SU-DHL-6 (cell line): Measurements from ENCODE around the gene CDH23.

Experiments
- H2AFZ ChIP-seq: fragments of 200-600 bp; sonication (generic); 2 replicates; pipeline ENCODE4 v1.6.1; 2014; ENCODE audit warnings: low read depth, mild to moderate bottlenecking, moderate library complexity, mixed read lengths, antibody characterized with exemption, low read length; ENCODE audit not compliant: severe bottlenecking
- H3F3A ChIP-seq: fragments of 200-600 bp; shearing (Covaris generic); 2 replicates; pipeline ENCODE4 v1.6.0; 2016; ENCODE audit warnings: antibody characterized with exemption, mild to moderate bottlenecking; ENCODE audit not compliant: insufficient read depth
- H3K27ac ChIP-seq: fragments of 200-600 bp; sonication (generic); 2 replicates; pipeline ENCODE4 v1.5.1; 2016; ENCODE audit warnings: low read depth, mild to moderate bottlenecking, low read length, moderate library complexity, mixed read lengths
- H3K27me3 ChIP-seq: fragments of 200-600 bp; sonication (generic), shearing (Covaris generic); 2 replicates; pipeline ENCODE4 v1.6.0; 2014; ENCODE audit warnings: mild to moderate bottlenecking, low read length
- H3K36me3 ChIP-seq: fragments of 200-600 bp; sonication (generic); 2 replicates; pipeline ENCODE4 v1.6.1; 2014; ENCODE audit warnings: mild to moderate bottlenecking, low read length, mixed read lengths
- H3K4me2 ChIP-seq: fragments of 300-600, 200-600 bp; shearing (Covaris generic), sonication (generic); 2 replicates; pipeline ENCODE4 v1.6.0; 2014; ENCODE audit warnings: low read length, low read depth, mild to moderate bottlenecking; ENCODE audit not compliant: poor library complexity, severe bottlenecking
- H3K4me3 ChIP-seq: fragments of 200-600 bp; sonication (generic); 2 replicates; pipeline ENCODE4 v1.5.1; 2014; ENCODE audit warnings: antibody characterized with exemption, low read length, mild to moderate bottlenecking, mixed read lengths; ENCODE audit not compliant: insufficient read depth, poor library complexity, severe bottlenecking
- H3K79me2 ChIP-seq: fragments of 200-600 bp; sonication (generic); 2 replicates; pipeline ENCODE4 v1.6.1; 2014; ENCODE audit warnings: mild to moderate bottlenecking, low read length, moderate library complexity; ENCODE audit not compliant: insufficient read depth
- H3K9ac ChIP-seq: fragments of 200-600 bp; sonication (generic); 2 replicates; pipeline ENCODE4 v1.7.0; 2014; ENCODE audit warnings: mild to moderate bottlenecking, low read length
- H3K9me2 ChIP-seq: fragments of 200-600 bp; sonication (generic); replicated peaks from 2 replicates; pipeline ENCODE4 v1.6.1; 2014; ENCODE audit warnings: low read length; ENCODE audit not compliant: insufficient read depth
- H3K9me3 ChIP-seq: fragments of 200-600 bp; sonication (generic); 2 replicates; pipeline ENCODE4 v1.6.1; 2014; ENCODE audit warnings: low read length, mixed read lengths; ENCODE audit not compliant: insufficient read depth
- H4K20me1 ChIP-seq: fragments of 200-600 bp; sonication (generic); 2 replicates; pipeline ENCODE4 v1.6.1; 2014; ENCODE audit warnings: low read depth, mild to moderate bottlenecking, antibody characterized with exemption, low read length, moderate library complexity, mixed read lengths
- CTCF ChIP-seq: fragments of 200-600 bp; sonication (generic); IDR thresholded peaks from one replicate; pipeline ENCODE4 v1.5.1; 2017; ENCODE audit warnings: antibody characterized with exemption, mild to moderate bottlenecking, low read length, moderate library complexity; ENCODE audit not compliant: insufficient read depth, poor library complexity, severe bottlenecking
- EZH2phosphoT487 ChIP-seq: fragments of 200-600 bp; sonication (generic), shearing (Covaris generic); conservative IDR thresholded peaks from 2 replicates; pipeline ENCODE4 v1.6.1; 2018; ENCODE audit warnings: mild to moderate bottlenecking, antibody characterized with exemption, low read length, moderate library complexity, mixed read lengths

The CDH23 gene

DNA sequence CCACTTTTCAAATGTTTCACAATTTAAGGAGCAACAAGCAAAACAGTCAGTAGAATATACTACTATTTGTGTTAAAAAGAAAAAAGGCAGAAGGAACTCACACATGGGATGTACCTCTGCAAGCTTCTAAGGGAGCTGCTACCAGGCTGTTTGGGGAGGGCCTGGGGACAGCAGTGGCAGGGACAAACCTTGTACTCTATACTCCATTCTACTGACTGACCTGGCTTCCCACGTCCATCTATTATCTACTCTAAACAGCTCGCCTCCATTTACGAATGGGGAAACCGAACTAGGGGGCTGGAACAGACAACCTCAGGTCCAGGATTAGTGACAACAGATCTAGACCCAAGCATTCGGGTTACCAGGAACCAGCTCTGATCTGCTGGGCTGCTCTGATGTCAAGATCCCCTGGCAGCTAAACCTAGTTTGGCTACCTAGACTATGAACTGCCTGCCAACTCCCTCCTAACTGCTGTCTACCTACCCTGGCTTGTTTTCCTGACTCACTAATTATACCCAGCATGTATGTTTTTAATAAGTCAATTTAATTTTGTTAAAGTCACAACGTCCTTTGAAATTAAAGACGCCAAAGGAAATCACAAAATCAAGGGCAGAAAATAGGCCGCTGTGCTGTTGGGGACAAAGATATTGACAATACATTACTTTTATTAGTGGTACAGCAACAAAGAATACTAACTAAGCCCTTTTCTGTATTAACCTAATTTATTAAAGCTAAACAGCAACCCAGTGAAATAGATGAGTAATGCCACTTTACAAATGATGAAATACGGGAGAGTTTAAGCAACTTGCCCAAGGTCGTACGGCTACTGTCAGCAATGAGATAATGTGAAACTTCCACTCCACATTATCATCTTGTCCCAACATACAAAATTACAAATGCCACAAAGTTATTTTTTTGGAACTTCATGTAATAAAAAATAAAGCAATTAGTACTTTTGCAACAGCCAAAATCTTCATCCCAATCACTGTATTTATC is 449.0 kb downstream of the CDH23 start:
- H3K9ac ChIP-seq, result no peak overlapping the region
- no peak overlapping the region for H2AFZ ChIP-seq
- no peaks in the 10 kb centered on the region for H3K9me2 ChIP-seq
- H3K36me3 ChIP-seq, result no peaks in the 10 kb centered on the region
- no peaks in the 10 kb centered on the region for H3K9me3 ChIP-seq
- H3F3A ChIP-seq, result no peaks in the 10 kb centered on the region
- no peak overlapping the region for H3K4me3 ChIP-seq
- H3K27ac ChIP-seq, result no peak overlapping the region
- peaks cover 30% of the 10 kb centered on the region for H3K79me2 ChIP-seq
- H4K20me1 ChIP-seq, result peaks cover 23% of the 10 kb centered on the region
- no peak overlapping the region for H3K4me2 ChIP-seq
- TF ChIP-seq CTCF (no peak), EZH2phosphoT487 (no peak)
- H3K27me3 ChIP-seq, result no peaks in the 10 kb centered on the region

GRCh38 chr10:71846816-71847215 is 450.1 kb downstream of the CDH23 start:
- Histone ChIP-seq H3K4me3 (no peak overlapping the region), H3K27me3 (no peaks in the 10 kb centered on the region), H3K9me3 (no peaks in the 10 kb centered on the region), H3K9me2 (no peaks in the 10 kb centered on the region), H2AFZ (no peak overlapping the region), H3K36me3 (no peaks in the 10 kb centered on the region), H3K79me2 (peaks cover 28% of the 10 kb centered on the region), H3K4me2 (no peak overlapping the region), H3K9ac (no peak overlapping the region), H3K27ac (no peak overlapping the region), H4K20me1 (peaks cover 17% of the 10 kb centered on the region), H3F3A (no peaks in the 10 kb centered on the region)
- TF ChIP-seq EZH2phosphoT487 (no peak), CTCF (no peak)

GRCh38 chr10:71847418-71847817 is 450.7 kb downstream of the CDH23 start:
- Histone ChIP-seq H3K9ac (no peak overlapping the region), H3K4me2 (no peak overlapping the region), H3K27me3 (no peaks in the 10 kb centered on the region), H3K9me3 (no peaks in the 10 kb centered on the region), H4K20me1 (peaks cover 17% of the 10 kb centered on the region), H3K79me2 (peaks cover 28% of the 10 kb centered on the region), H2AFZ (no peak overlapping the region), H3K9me2 (no peaks in the 10 kb centered on the region), H3K36me3 (no peaks in the 10 kb centered on the region), H3F3A (no peaks in the 10 kb centered on the region), H3K27ac (no peak overlapping the region), H3K4me3 (no peak overlapping the region)
- TF ChIP-seq CTCF, result no peak
- TF ChIP-seq EZH2phosphoT487, result no peak
